Endothelial cell of umbilical vein (primary cell): Measurements from ENCODE around the gene CLCN5. TPM values are rescaled to one million over a fixed set of nuclear protein-coding genes. Genes with fewer than 3 reads are reported as not detected.

Source experiments
- BruUV-seq: library from RNA; stranded (reverse); fragments of 400-500 nt; replicated peaks from 2 replicates; lab custom pipeline; 2021; lab: Mats Ljungman, UMichigan
- CTCF ChIA-PET: fragments of 300-600, 350-600 bp; sonication (Branson Sonifier 250); formaldehyde crosslinking; loops from one replicate; lab custom pipeline; 2021; ENCODE audit warnings: antibody characterized with exemption, inconsistent platforms; lab: Charles Lee
- POLR2A ChIA-PET: fragments of 300-600, 350-600 bp; sonication (Branson Sonifier 250); formaldehyde crosslinking; loops from one replicate; lab custom pipeline; 2021; ENCODE audit warnings: antibody characterized with exemption, inconsistent platforms; lab: Charles Lee
- DNase-seq: peaks from one replicate; pipeline ENCODE4 v3.0.0-alpha.2; 2011; ENCODE audit warnings: low read depth, low spot score
- FAIRE-seq: peaks from 2 replicates; lab custom pipeline; 2011; peaks lifted over from hg19 to GRCh38; lab: Jason Lieb, UNC
- H2AFZ ChIP-seq: 2 replicates; pipeline ENCODE4 v1.6.0; 2012; ENCODE audit warnings: low read depth, low read length, control low read depth, inconsistent platforms
- H3K27ac ChIP-seq: 2 replicates; pipeline ENCODE4 v1.5.1; 2011; ENCODE audit warnings: low read depth, mild to moderate bottlenecking, control low read depth, low read length, moderate library complexity; ENCODE audit not compliant: insufficient read depth
- H3K27me3 ChIP-seq, 2 experiments: 2 replicates each; pipeline versions ENCODE4 v1.6.0 to v1.6.1; 2011; ENCODE audit warnings: low read length in 2 of 2, mixed read lengths in 1 of 2; ENCODE audit not compliant: control insufficient read depth in 2 of 2, insufficient read depth in 2 of 2
- H3K36me3 ChIP-seq, 2 experiments: 2 replicates in 1 of 2; 3 replicates in 1 of 2; pipeline ENCODE4 v1.5.1; 2011; ENCODE audit warnings: low read length in 2 of 2, mild to moderate bottlenecking in 1 of 2, moderate library complexity in 1 of 2; ENCODE audit not compliant: control insufficient read depth in 2 of 2, insufficient read depth in 2 of 2; ENCODE audit errors: extremely low read depth in 1 of 2
- H3K4me1 ChIP-seq: 3 replicates; pipeline ENCODE4 v1.5.1; 2011; ENCODE audit warnings: mild to moderate bottlenecking, low read length; ENCODE audit not compliant: control insufficient read depth, insufficient read depth; ENCODE audit errors: extremely low read depth
- H3K4me2 ChIP-seq: 2 replicates; pipeline ENCODE4 v1.6.1; 2011; ENCODE audit warnings: low read length, control low read depth, mixed read lengths; ENCODE audit not compliant: insufficient read depth
- H3K4me3 ChIP-seq, 3 experiments: fragments of 200-600 bp in 1 of 3; sonication (generic), shearing (Covaris generic) in 1 of 3; replicated peaks in 1 of 3; 2 replicates each; pipeline ENCODE4 v1.5.1; 2011 to 2016; ENCODE audit warnings: control low read depth in 3 of 3, low read length in 3 of 3, mild to moderate bottlenecking in 2 of 3, inconsistent platforms in 1 of 3, low read depth in 1 of 3, moderate library complexity in 1 of 3; ENCODE audit not compliant: insufficient read depth in 1 of 3
- H3K79me2 ChIP-seq: 2 replicates; pipeline ENCODE4 v1.6.0; 2012; ENCODE audit warnings: low read length, inconsistent platforms; ENCODE audit not compliant: control insufficient read depth, insufficient read depth
- H3K9ac ChIP-seq: replicated peaks from 2 replicates; pipeline ENCODE3; 2011; ENCODE audit warnings: low read length, control low read depth; ENCODE audit not compliant: insufficient read depth; ENCODE audit errors: extremely low read depth
- H3K9me1 ChIP-seq: replicated peaks from 3 replicates; pipeline ENCODE4 v1.6.0; 2011; ENCODE audit warnings: mild to moderate bottlenecking, low read length; ENCODE audit not compliant: control insufficient read depth, insufficient read depth; ENCODE audit errors: extremely low read depth
- H3K9me3 ChIP-seq: replicated peaks from 2 replicates; pipeline ENCODE4 v1.5.1; 2012; ENCODE audit warnings: low read length, inconsistent platforms; ENCODE audit not compliant: control insufficient read depth, insufficient read depth
- H4K20me1 ChIP-seq: replicated peaks from 2 replicates; pipeline ENCODE3; 2011; ENCODE audit warnings: mild to moderate bottlenecking, low read length; ENCODE audit not compliant: control insufficient read depth, insufficient read depth; ENCODE audit errors: extremely low read depth
- EZH2 ChIP-seq: IDR thresholded peaks from 2 replicates; pipeline ENCODE4 v1.6.1; 2012; ENCODE audit warnings: borderline replicate concordance, low read depth, mild to moderate bottlenecking, moderate library complexity, low read length, inconsistent platforms; ENCODE audit not compliant: severe bottlenecking
- FOS ChIP-seq: IDR thresholded peaks from 2 replicates; pipeline ENCODE4 v1.6.1; 2011; ENCODE audit warnings: mild to moderate bottlenecking, low read length, moderate library complexity, borderline replicate concordance; ENCODE audit not compliant: insufficient read depth
- GATA2 ChIP-seq: IDR thresholded peaks from 2 replicates; pipeline ENCODE4 v1.7.0; 2011; ENCODE audit warnings: low read depth, mild to moderate bottlenecking, moderate library complexity, mixed read lengths, low read length; ENCODE audit not compliant: insufficient read length, insufficient read depth
- JUN ChIP-seq: IDR thresholded peaks from 2 replicates; pipeline ENCODE4 v1.6.1; 2011; ENCODE audit warnings: borderline replicate concordance, low read depth; ENCODE audit not compliant: insufficient read length, insufficient read depth
- MYC ChIP-seq: IDR thresholded peaks from one replicate; pipeline ENCODE4 v1.6.1; 2011; ENCODE audit warnings: mild to moderate bottlenecking, low read depth, low read length
- POLR2A ChIP-seq: IDR thresholded peaks from 2 replicates; pipeline ENCODE4 v1.6.1; 2012; ENCODE audit warnings: low read depth, mild to moderate bottlenecking, control low read depth, low read length
- POLR2AphosphoS5 ChIP-seq: IDR thresholded peaks from 2 replicates; pipeline ENCODE4 v1.6.1; 2012; ENCODE audit warnings: low read depth, mild to moderate bottlenecking, control low read depth, low read length, moderate library complexity; ENCODE audit not compliant: insufficient read depth
- dilution Hi-C: fragments of 300-500 bp; cut with MboI; formaldehyde crosslinking; loops from one replicate; pipeline ENCODE4 v1.15.0; 2019; ENCODE audit warnings: low sequenced_read_pairs; ENCODE audit not compliant: extremely low pct_ligation_motif_present
- intact Hi-C: fragments of 100-400 bp; cut with micrococcal nuclease; formaldehyde crosslinking; loops from one replicate; pipeline ENCODE4 v1.10.0; 2022
- polyA plus RNA-seq, 4 experiments: library from polyadenylated mRNA; depleted of rRNA in 3 of 4; stranded (reverse) in 3 of 4; unstranded in 1 of 4; fragments of >200 nt; gene quantifications; 2 replicates each; pipeline versions ENCODE4 v1.2.1 to v1.2.3, GENCODE V29; 2011 to 2012; ENCODE audit warnings: missing spikeins in 1 of 4
- total RNA-seq: library from RNA; stranded (reverse); gene quantifications from 2 replicates; pipeline ENCODE4 v1.2.3, GENCODE V29; 2021
- TF ChIP-seq, protein P1 (sequence below): IDR thresholded peaks from 2 replicates; pipeline ENCODE4 v1.6.1; 2011; ENCODE audit not compliant: insufficient read depth, insufficient read length
- TF ChIP-seq, protein P2 (sequence below), 2 donors: IDR thresholded peaks; 1 replicate in 1 of 2; 2 replicates in 1 of 2; pipeline ENCODE4 v1.5.1; 2011; ENCODE audit warnings: low read length in 2 of 2, mild to moderate bottlenecking in 2 of 2, moderate library complexity in 2 of 2, control low read depth in 1 of 2, inconsistent platforms in 1 of 2, low read depth in 1 of 2; ENCODE audit not compliant: insufficient read depth in 1 of 2; ENCODE audit errors: extremely low read depth in 1 of 2

Gene CLCN5
- total and polyA plus RNA-seq, 2 donors (not counting 3 experiments of a cell fraction or from before 2014, with no cell fraction given), result 3.1 to 12.9 TPM

DNA sequence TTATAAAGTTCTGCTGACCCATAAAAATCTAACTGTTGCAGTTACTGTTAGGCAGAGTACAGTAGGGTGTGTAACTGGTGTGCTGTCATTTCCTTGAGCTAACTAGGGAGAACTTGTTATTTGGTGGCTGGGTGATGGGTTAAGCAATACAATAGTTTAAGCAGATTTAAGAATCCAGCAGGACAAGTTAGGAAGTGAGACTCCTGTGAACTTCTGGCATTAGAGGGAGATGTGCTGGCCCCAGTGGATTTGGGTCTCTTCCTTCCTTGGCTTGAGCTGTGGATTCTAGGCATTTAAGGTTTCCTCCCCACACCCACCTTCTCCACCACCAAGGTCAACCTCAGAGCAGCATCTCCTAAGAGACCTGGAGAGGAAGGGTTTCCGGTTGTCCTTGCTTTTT lies 70.5 kb downstream of the CLCN5 start:
- Histone ChIP-seq H3K4me2 (no peak overlapping the region), H3K36me3 (no peaks in the 10 kb centered on the region), H3K9me1 (no peaks in the 10 kb centered on the region), H2AFZ (no peak overlapping the region), H3K9me3 (no peaks in the 10 kb centered on the region), H3K79me2 (no peaks in the 10 kb centered on the region), H3K4me1 (no peaks in the 10 kb centered on the region), H3K27me3 (no peaks in the 10 kb centered on the region), H3K9ac (no peak overlapping the region), H3K27ac (no peak overlapping the region), H3K4me3 (no peak overlapping the region), H4K20me1 (no peaks in the 10 kb centered on the region)
- intact Hi-C loops (no loop called here), dilution Hi-C loops (no loop called here)
- ChIA-PET CTCF (interaction anchor here (1.4 kb wide), 1 partner anchor 73 kb away, joined by 5 read pairs; no protein-coding TSS in a partner anchor), POLR2A (no interaction called here)
- no TSS peak for BruUV-seq
- no peak for FAIRE-seq
- TF ChIP-seq EZH2 (no peak), JUN (no peak), POLR2AphosphoS5 (no peak), GATA2 (no peak), MYC (no peak), FOS (no peak)
- TF ChIP-seq, protein P1, sequence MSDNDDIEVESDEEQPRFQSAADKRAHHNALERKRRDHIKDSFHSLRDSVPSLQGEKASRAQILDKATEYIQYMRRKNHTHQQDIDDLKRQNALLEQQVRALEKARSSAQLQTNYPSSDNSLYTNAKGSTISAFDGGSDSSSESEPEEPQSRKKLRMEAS, result no peak
- no peak for DNase-seq

DNA sequence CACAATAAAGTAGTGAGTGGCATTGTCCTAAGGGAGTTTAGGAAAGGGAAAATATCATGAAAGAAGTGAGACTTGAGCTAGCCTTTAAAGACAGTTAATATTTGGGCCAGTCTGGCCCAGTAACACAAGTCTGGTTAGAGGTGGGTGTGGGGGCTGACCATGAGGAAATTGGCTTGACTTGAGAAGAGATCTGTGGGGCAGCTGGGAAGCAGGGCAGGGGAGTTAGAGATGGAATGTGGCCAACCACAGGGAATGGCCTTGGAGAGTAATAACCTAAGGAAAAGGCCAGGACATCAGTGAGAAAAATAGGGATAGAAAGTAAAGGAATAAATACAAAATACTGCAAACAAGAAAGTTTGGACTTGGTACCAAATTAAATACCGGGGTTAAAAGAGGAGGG lies 71.3 kb downstream of the CLCN5 start:
- Histone ChIP-seq H3K27me3 (no peaks in the 10 kb centered on the region), H3K4me3 (no peak overlapping the region), H4K20me1 (no peaks in the 10 kb centered on the region), H3K36me3 (no peaks in the 10 kb centered on the region), H3K9me1 (no peaks in the 10 kb centered on the region), H3K79me2 (no peaks in the 10 kb centered on the region), H3K9ac (no peak overlapping the region), H3K4me2 (no peak overlapping the region), H2AFZ (no peak overlapping the region), H3K27ac (no peak overlapping the region), H3K4me1 (no peaks in the 10 kb centered on the region), H3K9me3 (no peaks in the 10 kb centered on the region)
- intact Hi-C loops (no loop called here), dilution Hi-C loops (no loop called here)
- ChIA-PET CTCF (no interaction called here), POLR2A (no interaction called here)
- DNase-seq, result no peak
- TF ChIP-seq POLR2A, result no peak
- TF ChIP-seq EZH2, result no peak
- TF ChIP-seq, protein P2, sequence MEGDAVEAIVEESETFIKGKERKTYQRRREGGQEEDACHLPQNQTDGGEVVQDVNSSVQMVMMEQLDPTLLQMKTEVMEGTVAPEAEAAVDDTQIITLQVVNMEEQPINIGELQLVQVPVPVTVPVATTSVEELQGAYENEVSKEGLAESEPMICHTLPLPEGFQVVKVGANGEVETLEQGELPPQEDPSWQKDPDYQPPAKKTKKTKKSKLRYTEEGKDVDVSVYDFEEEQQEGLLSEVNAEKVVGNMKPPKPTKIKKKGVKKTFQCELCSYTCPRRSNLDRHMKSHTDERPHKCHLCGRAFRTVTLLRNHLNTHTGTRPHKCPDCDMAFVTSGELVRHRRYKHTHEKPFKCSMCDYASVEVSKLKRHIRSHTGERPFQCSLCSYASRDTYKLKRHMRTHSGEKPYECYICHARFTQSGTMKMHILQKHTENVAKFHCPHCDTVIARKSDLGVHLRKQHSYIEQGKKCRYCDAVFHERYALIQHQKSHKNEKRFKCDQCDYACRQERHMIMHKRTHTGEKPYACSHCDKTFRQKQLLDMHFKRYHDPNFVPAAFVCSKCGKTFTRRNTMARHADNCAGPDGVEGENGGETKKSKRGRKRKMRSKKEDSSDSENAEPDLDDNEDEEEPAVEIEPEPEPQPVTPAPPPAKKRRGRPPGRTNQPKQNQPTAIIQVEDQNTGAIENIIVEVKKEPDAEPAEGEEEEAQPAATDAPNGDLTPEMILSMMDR (IDR thresholded peaks at IDR 0.05; ENCODE audit: extremely low read depth in 1 of 2, insufficient read depth in 1 of 2, low read depth in 1 of 2, low read length in 2 of 2), result no peak
- no peak for TF ChIP-seq FOS
- TF ChIP-seq POLR2AphosphoS5, result no peak
- TF ChIP-seq GATA2, result no peak
- TF ChIP-seq, protein P1, result no peak
- no peak for TF ChIP-seq MYC
- TF ChIP-seq JUN, result no peak
- FAIRE-seq, result no peak
- no TSS peak for BruUV-seq
